PFSK-1 (cell line): ENCODE results near the gene ZNRF2.

Source experiments
- FOXP2 ChIP-seq: optimal IDR thresholded peaks from 2 replicates; pipeline ENCODE3; 2011; ENCODE audit warnings: borderline replicate concordance, control low read depth, inconsistent platforms; ENCODE audit not compliant: insufficient read depth; ENCODE audit errors: extremely low read length, extremely low read depth
- POLR2AphosphoS5 ChIP-seq: IDR thresholded peaks from 2 replicates; pipeline ENCODE4 v1.6.1; 2012; ENCODE audit warnings: low read depth, mild to moderate bottlenecking, control low read depth, low read length, moderate library complexity
- SIN3A ChIP-seq: IDR thresholded peaks from 2 replicates; pipeline ENCODE4 v1.6.1; 2012; ENCODE audit warnings: mild to moderate bottlenecking, low read length, moderate library complexity, borderline replicate concordance; ENCODE audit not compliant: insufficient read depth
- TAF1 ChIP-seq: IDR thresholded peaks from 2 replicates; pipeline ENCODE4 v1.6.1; 2012; ENCODE audit warnings: low read length, control low read depth, borderline replicate concordance; ENCODE audit not compliant: insufficient read depth
- TF ChIP-seq, protein P1 (sequence below), 2 experiments: IDR thresholded peaks; 2 replicates each; pipeline versions ENCODE4 v1.6.1 to v1.8.0; 2011 to 2012; ENCODE audit warnings: low read depth in 2 of 2, low read length in 2 of 2, control low read depth in 1 of 2, inconsistent platforms in 1 of 2, mild to moderate bottlenecking in 1 of 2, moderate library complexity in 1 of 2; ENCODE audit not compliant: insufficient read depth in 1 of 2

The ZNRF2 gene

DNA sequence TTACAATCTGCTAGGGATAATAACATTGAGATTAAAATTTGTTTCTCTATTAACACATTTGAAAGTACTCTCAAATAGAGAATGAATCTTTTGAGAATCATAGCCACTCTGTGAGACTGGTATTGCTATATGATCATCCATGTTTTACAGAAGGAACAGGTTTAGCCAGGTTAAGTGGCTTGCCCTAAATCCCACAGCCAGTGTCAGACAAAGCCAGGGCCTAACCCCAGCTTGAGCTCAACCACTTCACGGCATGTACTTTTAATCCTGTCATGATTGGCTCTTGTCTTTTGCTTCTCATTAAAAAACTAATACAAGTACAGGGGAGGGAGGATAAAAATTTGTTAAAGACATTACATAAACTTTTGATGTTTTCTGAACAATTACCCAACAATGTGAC, 3.8 kb upstream of the ZNRF2 start:
- no peak for TF ChIP-seq SIN3A
- TF ChIP-seq POLR2AphosphoS5: no peak

DNA sequence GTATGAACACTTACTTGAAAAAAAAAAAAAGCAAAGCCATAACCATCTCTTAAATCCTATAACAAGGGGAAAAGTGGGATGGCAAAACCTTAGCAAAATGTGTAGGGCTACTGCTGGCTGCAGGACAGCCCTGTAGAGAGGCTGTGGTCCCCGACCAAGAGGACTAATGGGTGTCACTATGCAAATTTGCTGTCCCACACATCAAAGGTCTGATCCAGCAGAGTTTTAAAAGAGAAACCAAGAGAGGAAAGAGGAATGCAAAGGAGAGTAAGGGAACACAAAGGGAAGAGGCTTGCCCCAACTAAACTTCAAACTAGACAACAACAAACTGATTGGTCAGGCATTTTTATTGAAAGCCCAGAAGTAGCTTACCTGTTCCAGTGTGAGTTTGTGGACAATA, 3.1 kb upstream of the ZNRF2 start:
- no peak for TF ChIP-seq SIN3A
- TF ChIP-seq FOXP2: no peak
- TF ChIP-seq, protein P1, sequence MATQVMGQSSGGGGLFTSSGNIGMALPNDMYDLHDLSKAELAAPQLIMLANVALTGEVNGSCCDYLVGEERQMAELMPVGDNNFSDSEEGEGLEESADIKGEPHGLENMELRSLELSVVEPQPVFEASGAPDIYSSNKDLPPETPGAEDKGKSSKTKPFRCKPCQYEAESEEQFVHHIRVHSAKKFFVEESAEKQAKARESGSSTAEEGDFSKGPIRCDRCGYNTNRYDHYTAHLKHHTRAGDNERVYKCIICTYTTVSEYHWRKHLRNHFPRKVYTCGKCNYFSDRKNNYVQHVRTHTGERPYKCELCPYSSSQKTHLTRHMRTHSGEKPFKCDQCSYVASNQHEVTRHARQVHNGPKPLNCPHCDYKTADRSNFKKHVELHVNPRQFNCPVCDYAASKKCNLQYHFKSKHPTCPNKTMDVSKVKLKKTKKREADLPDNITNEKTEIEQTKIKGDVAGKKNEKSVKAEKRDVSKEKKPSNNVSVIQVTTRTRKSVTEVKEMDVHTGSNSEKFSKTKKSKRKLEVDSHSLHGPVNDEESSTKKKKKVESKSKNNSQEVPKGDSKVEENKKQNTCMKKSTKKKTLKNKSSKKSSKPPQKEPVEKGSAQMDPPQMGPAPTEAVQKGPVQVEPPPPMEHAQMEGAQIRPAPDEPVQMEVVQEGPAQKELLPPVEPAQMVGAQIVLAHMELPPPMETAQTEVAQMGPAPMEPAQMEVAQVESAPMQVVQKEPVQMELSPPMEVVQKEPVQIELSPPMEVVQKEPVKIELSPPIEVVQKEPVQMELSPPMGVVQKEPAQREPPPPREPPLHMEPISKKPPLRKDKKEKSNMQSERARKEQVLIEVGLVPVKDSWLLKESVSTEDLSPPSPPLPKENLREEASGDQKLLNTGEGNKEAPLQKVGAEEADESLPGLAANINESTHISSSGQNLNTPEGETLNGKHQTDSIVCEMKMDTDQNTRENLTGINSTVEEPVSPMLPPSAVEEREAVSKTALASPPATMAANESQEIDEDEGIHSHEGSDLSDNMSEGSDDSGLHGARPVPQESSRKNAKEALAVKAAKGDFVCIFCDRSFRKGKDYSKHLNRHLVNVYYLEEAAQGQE (IDR thresholded peaks at IDR 0.05; ENCODE audit: insufficient read depth in 1 of 2, low read depth in 2 of 2, low read length in 2 of 2): no peak
- no peak for TF ChIP-seq TAF1
- TF ChIP-seq POLR2AphosphoS5: no peak

DNA sequence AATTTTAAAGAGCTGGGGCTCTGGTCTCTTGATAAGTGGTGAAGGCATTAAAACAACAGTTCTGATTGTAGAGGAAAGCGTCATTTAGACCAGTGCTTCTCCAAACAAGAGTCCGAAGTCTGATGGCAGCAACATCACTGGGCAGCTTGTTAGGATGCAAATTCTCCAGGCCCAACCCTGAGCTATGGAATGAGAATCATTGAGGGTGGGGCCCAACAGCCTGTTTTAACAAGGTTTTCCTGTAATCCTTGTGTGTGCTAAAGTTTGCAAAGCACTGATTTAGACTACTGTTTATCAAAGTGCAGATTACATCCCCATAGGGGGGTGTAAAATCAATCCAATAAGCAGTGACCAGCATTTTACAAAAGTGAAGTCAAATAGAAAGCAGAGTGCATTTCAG, 2.6 kb upstream of the ZNRF2 start:
- TF ChIP-seq, protein P1 (IDR thresholded peaks at IDR 0.05; ENCODE audit: insufficient read depth in 1 of 2, low read depth in 2 of 2, low read length in 2 of 2): no peak
- TF ChIP-seq POLR2AphosphoS5 (no peak), TAF1 (no peak), SIN3A (no peak), FOXP2 (no peak)

DNA sequence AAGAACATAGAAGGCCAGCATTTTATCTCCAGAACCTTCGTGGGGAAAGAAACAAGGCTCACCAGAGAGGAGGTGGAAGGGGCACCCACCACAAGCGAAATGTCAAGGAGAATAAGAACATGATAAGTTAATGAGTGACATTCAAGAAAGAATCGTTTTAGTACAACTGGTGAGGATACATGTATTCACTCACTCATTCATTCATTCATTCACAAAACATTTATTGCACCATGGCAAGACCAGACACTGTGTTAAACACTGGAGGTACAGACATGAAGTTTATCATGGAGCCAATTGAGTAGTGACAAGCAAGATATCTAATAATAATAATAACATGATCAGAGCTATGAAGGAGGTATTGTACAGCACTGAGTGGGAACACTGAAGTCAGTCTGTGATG, 1.7 kb upstream of the ZNRF2 start:
- TF ChIP-seq SIN3A: no peak
- no peak for TF ChIP-seq FOXP2
- TF ChIP-seq TAF1: no peak
- TF ChIP-seq POLR2AphosphoS5: no peak
- TF ChIP-seq, protein P1 (IDR thresholded peaks at IDR 0.05; ENCODE audit: insufficient read depth in 1 of 2, low read depth in 2 of 2, low read length in 2 of 2): no peak

DNA sequence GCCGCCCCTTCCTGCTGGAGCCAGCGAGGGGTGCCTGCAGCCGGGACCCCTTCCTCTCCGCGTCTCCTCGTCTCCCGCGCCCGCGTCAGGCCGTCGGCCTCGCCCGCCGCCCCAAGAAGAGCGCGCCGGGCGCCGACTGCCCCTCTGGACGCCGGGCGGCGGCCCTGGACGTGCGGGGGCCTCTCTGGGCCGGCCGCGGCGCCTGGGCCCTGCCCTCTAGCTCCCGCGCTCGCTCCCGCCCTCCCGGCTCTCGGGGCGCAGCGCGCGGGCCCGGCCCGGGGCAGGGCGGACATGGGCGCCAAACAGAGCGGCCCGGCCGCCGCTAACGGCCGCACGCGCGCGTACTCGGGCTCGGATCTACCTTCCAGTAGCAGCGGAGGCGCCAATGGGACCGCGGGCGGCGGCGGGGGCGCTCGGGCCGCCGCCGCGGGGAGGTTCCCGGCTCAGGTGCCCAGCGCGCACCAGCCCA, 704 bp downstream of the ZNRF2 start:
- no peak for TF ChIP-seq POLR2AphosphoS5
- TF ChIP-seq TAF1: no peak
- TF ChIP-seq, protein P1 (IDR thresholded peaks at IDR 0.05; ENCODE audit: insufficient read depth in 1 of 2, low read depth in 2 of 2, low read length in 2 of 2): no peak
- TF ChIP-seq SIN3A: no peak
- TF ChIP-seq FOXP2: no peak
